Caco-2 (cell line): ENCODE results near the gene WNT10A. TPM values are rescaled to one million over a fixed set of nuclear protein-coding genes. Genes with fewer than 3 reads are reported as not detected.

Source experiments
- BruUV-seq: library from RNA; stranded (reverse); fragments of 400-500 nt; replicated peaks from 2 replicates; lab custom pipeline; 2021; lab: Mats Ljungman, UMichigan
- CTCF ChIA-PET: fragments of 300-600 bp; sonication (Branson Sonifier 250); formaldehyde crosslinking; loops from one replicate; lab custom pipeline; 2022; ENCODE audit warnings: antibody characterized with exemption; lab: Charles Lee
- POLR2A ChIA-PET: fragments of 300-600 bp; sonication (Branson Sonifier 250); formaldehyde crosslinking; loops from one replicate; lab custom pipeline; 2022; ENCODE audit warnings: antibody characterized with exemption; lab: Charles Lee
- DNase-seq, 2 experiments: peaks; one replicate each; pipeline versions ENCODE4 v3.0.0 to v3.0.0-alpha.2; 2020 to 2022
- H3K27me3 ChIP-seq: replicated peaks from 2 replicates; pipeline ENCODE4 v1.6.0; 2011; ENCODE audit warnings: low read length; ENCODE audit not compliant: control insufficient read depth, insufficient read depth
- H3K36me3 ChIP-seq: 2 replicates; pipeline ENCODE4 v1.5.1; 2011; ENCODE audit warnings: low read length; ENCODE audit not compliant: control insufficient read depth, insufficient read depth
- H3K4me1 ChIP-seq: fragments of 250-450 bp; sonication (Bioruptor Pico); 2 replicates; pipeline ENCODE4 v1.5.1; 2020; ENCODE audit warnings: mild to moderate bottlenecking
- H3K4me3 ChIP-seq: 2 replicates; pipeline ENCODE4 v1.5.1; 2011; ENCODE audit warnings: low read depth, mild to moderate bottlenecking, control low read depth, low read length
- H3K9me3 ChIP-seq: fragments of 250-450 bp; sonication (Bioruptor Pico); 2 replicates; pipeline ENCODE4 v1.5.1; 2020; ENCODE audit warnings: mild to moderate bottlenecking, moderate library complexity
- H3K27ac Mint-ChIP-seq: one replicate; pipeline ENCODE4 v1.8.0; 2022; ENCODE audit warnings: mixed read lengths; ENCODE audit not compliant: unreplicated experiment
- H3K27me3 Mint-ChIP-seq: one replicate; pipeline ENCODE4 v1.8.0; 2022; ENCODE audit warnings: mixed read lengths; ENCODE audit not compliant: insufficient read depth, unreplicated experiment
- H3K36me3 Mint-ChIP-seq: one replicate; pipeline ENCODE4 v1.8.0; 2022; ENCODE audit warnings: mild to moderate bottlenecking, mixed read lengths; ENCODE audit not compliant: insufficient read depth, unreplicated experiment
- H3K4me1 Mint-ChIP-seq: one replicate; pipeline ENCODE4 v1.8.0; 2022; ENCODE audit warnings: low read depth, mixed read lengths; ENCODE audit not compliant: unreplicated experiment
- H3K4me3 Mint-ChIP-seq: one replicate; pipeline ENCODE4 v1.8.0; 2022; ENCODE audit warnings: mild to moderate bottlenecking, moderate library complexity, mixed read lengths; ENCODE audit not compliant: unreplicated experiment
- H3K9me3 Mint-ChIP-seq: one replicate; pipeline ENCODE4 v1.8.0; 2022; ENCODE audit warnings: mixed read lengths; ENCODE audit not compliant: unreplicated experiment
- intact Hi-C: fragments of 100-400 bp; cut with micrococcal nuclease; formaldehyde crosslinking; loops from one replicate; pipeline ENCODE4 v1.10.0; 2022; ENCODE audit not compliant: unreplicated experiment
- total RNA-seq: library from RNA; stranded (reverse); gene quantifications from 2 replicates; pipeline ENCODE4 v1.2.3, GENCODE V29; 2022
- TF ChIP-seq, protein P1 (sequence below), 2 experiments: fragments of 200-600 bp in 1 of 2; IDR thresholded peaks; 1 replicate in 1 of 2; 2 replicates in 1 of 2; pipeline versions ENCODE4 v1.5.1 to v1.8.0; 2011 to 2022; ENCODE audit warnings: antibody characterized with exemption in 1 of 2, control low read depth in 1 of 2, inconsistent platforms in 1 of 2, low read depth in 1 of 2, low read length in 1 of 2, mild to moderate bottlenecking in 1 of 2, moderate library complexity in 1 of 2; ENCODE audit not compliant: insufficient read depth in 1 of 2, severe bottlenecking in 1 of 2, unreplicated experiment in 1 of 2

Gene WNT10A
- total RNA-seq, 1 experiment from 2014 or later: 1.2 TPM

- no peak overlapping the region for H3K4me3 Mint-ChIP-seq
- no TSS peak for BruUV-seq
- intact Hi-C loops: no loop called here
- TF ChIP-seq, protein P1, sequence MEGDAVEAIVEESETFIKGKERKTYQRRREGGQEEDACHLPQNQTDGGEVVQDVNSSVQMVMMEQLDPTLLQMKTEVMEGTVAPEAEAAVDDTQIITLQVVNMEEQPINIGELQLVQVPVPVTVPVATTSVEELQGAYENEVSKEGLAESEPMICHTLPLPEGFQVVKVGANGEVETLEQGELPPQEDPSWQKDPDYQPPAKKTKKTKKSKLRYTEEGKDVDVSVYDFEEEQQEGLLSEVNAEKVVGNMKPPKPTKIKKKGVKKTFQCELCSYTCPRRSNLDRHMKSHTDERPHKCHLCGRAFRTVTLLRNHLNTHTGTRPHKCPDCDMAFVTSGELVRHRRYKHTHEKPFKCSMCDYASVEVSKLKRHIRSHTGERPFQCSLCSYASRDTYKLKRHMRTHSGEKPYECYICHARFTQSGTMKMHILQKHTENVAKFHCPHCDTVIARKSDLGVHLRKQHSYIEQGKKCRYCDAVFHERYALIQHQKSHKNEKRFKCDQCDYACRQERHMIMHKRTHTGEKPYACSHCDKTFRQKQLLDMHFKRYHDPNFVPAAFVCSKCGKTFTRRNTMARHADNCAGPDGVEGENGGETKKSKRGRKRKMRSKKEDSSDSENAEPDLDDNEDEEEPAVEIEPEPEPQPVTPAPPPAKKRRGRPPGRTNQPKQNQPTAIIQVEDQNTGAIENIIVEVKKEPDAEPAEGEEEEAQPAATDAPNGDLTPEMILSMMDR (IDR thresholded peaks at IDR 0.05; ENCODE audit: insufficient read depth in 1 of 2, low read depth in 1 of 2, low read length in 1 of 2, severe bottlenecking in 1 of 2, unreplicated experiment in 1 of 2): no peak
- no peaks in the 10 kb centered on the region for H3K27me3 Mint-ChIP-seq
- H3K9me3 ChIP-seq: no peaks in the 10 kb centered on the region
- CTCF ChIA-PET: no interaction called here
- no peak for DNase-seq
- H3K27ac Mint-ChIP-seq: no peak overlapping the region
- H3K36me3 ChIP-seq: no peaks in the 10 kb centered on the region
- no peaks in the 10 kb centered on the region for H3K9me3 Mint-ChIP-seq
- POLR2A ChIA-PET: no interaction called here
- H3K4me3 ChIP-seq: no peak overlapping the region
- H3K36me3 Mint-ChIP-seq: peaks cover 7% of the 10 kb centered on the region
- peaks cover 21% of the 10 kb centered on the region for H3K4me1 Mint-ChIP-seq
- no peaks in the 10 kb centered on the region for H3K27me3 ChIP-seq
- peaks cover 24% of the 10 kb centered on the region for H3K4me1 ChIP-seq
Measured at GRCh38 chr2:218889937-218890336, 9.3 kb downstream of the WNT10A start.

GRCh38 chr2:218890369-218890768 lies 9.7 kb downstream of the WNT10A start:
- ChIA-PET POLR2A (no interaction called here), CTCF (no interaction called here)
- Histone ChIP-seq H3K9me3 (no peaks in the 10 kb centered on the region), H3K4me1 (peaks cover 28% of the 10 kb centered on the region), H3K36me3 (no peaks in the 10 kb centered on the region), H3K4me3 (no peak overlapping the region), H3K27me3 (no peaks in the 10 kb centered on the region)
- BruUV-seq: no TSS peak
- intact Hi-C loops: no loop called here
- TF ChIP-seq, protein P1 (IDR thresholded peaks at IDR 0.05; ENCODE audit: insufficient read depth in 1 of 2, low read depth in 1 of 2, low read length in 1 of 2, severe bottlenecking in 1 of 2, unreplicated experiment in 1 of 2): no peak
- H3K4me1 Mint-ChIP-seq: peaks cover 25% of the 10 kb centered on the region
- no peaks in the 10 kb centered on the region for H3K27me3 Mint-ChIP-seq
- no peaks in the 10 kb centered on the region for H3K9me3 Mint-ChIP-seq
- DNase-seq: no peak
- peaks cover 10% of the 10 kb centered on the region for H3K36me3 Mint-ChIP-seq
- H3K4me3 Mint-ChIP-seq: no peak overlapping the region
- H3K27ac Mint-ChIP-seq: no peak overlapping the region

GRCh38 chr2:218891275-218892135 lies 10.9 kb downstream of the WNT10A start:
- Mint-ChIP-seq H3K36me3 (peaks cover 13% of the 10 kb centered on the region), H3K27me3 (no peaks in the 10 kb centered on the region), H3K4me3 (peak overlapping the region; percentile 23), H3K9me3 (no peaks in the 10 kb centered on the region), H3K4me1 (peaks cover 35% of the 10 kb centered on the region), H3K27ac (no peak overlapping the region)
- Histone ChIP-seq H3K36me3 (no peaks in the 10 kb centered on the region), H3K4me3 (no peak overlapping the region), H3K9me3 (no peaks in the 10 kb centered on the region), H3K4me1 (peaks cover 36% of the 10 kb centered on the region), H3K27me3 (no peaks in the 10 kb centered on the region)
- DNase-seq: no peak
- no TSS peak for BruUV-seq
- ChIA-PET POLR2A (no interaction called here), CTCF (interaction anchor here (0.7 to 1.6 kb wide), 2 partner anchors 16 to 27 kb away, joined by 3 to 19 read pairs; no protein-coding TSS in a partner anchor)
- intact Hi-C loops: no loop called here
- TF ChIP-seq, protein P1 (IDR thresholded peaks at IDR 0.05; ENCODE audit: insufficient read depth in 1 of 2, low read depth in 1 of 2, low read length in 1 of 2, severe bottlenecking in 1 of 2, unreplicated experiment in 1 of 2): no peak
